ENCODE measurements around the gene TP73.

TP73 gene

DNA sequence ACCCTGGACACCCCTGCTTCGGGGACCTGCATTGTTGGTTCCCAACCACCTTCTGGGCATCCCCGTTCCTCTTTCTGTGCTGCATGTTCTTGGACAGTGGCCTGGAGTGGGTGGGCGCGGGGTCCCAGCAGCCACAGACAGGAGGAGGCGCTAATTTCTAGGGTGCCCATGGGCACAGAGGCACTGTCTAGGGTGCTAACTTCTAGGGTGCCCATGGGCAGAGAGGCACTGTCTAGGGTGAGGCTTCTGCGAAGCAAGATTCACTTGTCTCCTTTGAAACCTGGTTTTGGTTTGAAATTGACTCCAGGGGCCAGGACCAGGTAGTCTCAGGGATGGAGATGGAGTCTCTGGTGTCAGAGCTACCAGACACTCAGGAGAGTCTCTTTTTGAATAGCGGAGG lies 40.2 kb upstream of the TP73 start:
- no peak overlapping the region for H2AFZ ChIP-seq (ENCODE audit: low read depth)
- H3K27me3 ChIP-seq (ENCODE audit: insufficient read depth, low read depth), result peaks cover 94% of the 10 kb centered on the region
- no peaks in the 10 kb centered on the region for H3K4me1 ChIP-seq (ENCODE audit: low read depth, poor library complexity, severe bottlenecking)
- H4K20me1 ChIP-seq (ENCODE audit: insufficient read depth), result no peaks in the 10 kb centered on the region
- TF ChIP-seq, protein P1, sequence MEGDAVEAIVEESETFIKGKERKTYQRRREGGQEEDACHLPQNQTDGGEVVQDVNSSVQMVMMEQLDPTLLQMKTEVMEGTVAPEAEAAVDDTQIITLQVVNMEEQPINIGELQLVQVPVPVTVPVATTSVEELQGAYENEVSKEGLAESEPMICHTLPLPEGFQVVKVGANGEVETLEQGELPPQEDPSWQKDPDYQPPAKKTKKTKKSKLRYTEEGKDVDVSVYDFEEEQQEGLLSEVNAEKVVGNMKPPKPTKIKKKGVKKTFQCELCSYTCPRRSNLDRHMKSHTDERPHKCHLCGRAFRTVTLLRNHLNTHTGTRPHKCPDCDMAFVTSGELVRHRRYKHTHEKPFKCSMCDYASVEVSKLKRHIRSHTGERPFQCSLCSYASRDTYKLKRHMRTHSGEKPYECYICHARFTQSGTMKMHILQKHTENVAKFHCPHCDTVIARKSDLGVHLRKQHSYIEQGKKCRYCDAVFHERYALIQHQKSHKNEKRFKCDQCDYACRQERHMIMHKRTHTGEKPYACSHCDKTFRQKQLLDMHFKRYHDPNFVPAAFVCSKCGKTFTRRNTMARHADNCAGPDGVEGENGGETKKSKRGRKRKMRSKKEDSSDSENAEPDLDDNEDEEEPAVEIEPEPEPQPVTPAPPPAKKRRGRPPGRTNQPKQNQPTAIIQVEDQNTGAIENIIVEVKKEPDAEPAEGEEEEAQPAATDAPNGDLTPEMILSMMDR (conservative IDR thresholded peaks at IDR 0.05; ENCODE audit: low read depth, low read length), result no peak
- H3K4me2 ChIP-seq, result no peak overlapping the region
- no peak overlapping the region for H3K4me3 ChIP-seq (IDR thresholded peaks at IDR 0.05; ENCODE audit: insufficient read depth, low read depth, low read length)
- H3K79me2 ChIP-seq (ENCODE audit: insufficient read depth, low read depth), result no peaks in the 10 kb centered on the region
- H3K27ac ChIP-seq, result no peak overlapping the region
- no peaks in the 10 kb centered on the region for H3K36me3 ChIP-seq (ENCODE audit: insufficient read depth)
- H3K9ac ChIP-seq, result no peak overlapping the region

DNA sequence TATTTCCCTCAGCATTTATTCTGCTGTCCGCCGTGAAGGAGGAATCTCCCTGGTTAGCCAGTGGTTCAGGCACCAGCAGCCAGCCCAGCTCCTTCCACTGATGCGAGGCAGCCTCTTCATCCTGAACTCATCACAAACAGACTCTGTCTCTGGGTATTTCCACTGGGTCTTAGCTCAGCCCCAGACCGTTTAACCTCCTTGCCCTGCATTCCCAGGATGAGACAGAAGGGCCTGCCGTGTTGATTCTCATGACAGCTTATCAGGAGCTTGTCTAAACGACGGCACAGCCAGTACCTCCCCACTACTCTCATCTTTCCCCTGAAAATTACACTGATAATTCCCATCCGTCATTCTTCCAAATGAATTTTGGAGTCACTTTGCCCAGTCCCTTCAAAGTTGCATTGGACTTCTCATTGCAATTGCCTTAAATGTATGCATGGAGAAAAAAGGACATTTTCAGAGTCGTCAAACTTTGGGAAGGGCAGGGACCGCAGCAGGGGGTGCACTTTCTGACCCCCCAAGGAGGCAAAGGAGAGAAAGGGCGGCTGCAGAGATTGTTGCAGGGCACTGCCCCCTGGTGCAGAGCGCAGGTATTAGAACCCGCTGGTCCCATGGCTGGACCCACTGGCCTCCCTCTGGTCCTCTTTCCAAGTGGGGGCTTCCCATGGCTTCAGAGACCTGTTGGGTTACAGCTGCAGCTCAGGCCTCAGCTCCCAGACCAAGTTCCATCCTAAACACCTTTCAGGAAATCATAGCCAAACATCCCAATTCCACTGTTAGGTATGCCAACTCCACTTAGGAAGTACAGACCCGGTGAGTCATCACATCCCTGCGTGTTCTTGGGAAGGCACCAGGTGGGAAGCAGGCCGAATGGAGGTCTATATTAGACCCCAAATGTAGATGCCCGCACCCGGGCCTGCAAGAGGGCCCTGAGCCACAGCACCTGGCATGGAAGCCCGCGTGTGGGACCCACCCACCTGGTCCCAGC lies 37.3 kb upstream of the TP73 start:
- H3K79me2 ChIP-seq (ENCODE audit: insufficient read depth, low read depth), result no peaks in the 10 kb centered on the region
- no peak overlapping the region for H3K27ac ChIP-seq
- H4K20me1 ChIP-seq (ENCODE audit: insufficient read depth), result no peaks in the 10 kb centered on the region
- H3K36me3 ChIP-seq (ENCODE audit: insufficient read depth), result no peaks in the 10 kb centered on the region
- no peak overlapping the region for H3K9ac ChIP-seq
- no peak overlapping the region for H3K4me3 ChIP-seq (IDR thresholded peaks at IDR 0.05; ENCODE audit: insufficient read depth, low read depth, low read length)
- no peak overlapping the region for H3K4me2 ChIP-seq
- peaks cover 90% of the 10 kb centered on the region for H3K27me3 ChIP-seq (ENCODE audit: insufficient read depth, low read depth)
- H2AFZ ChIP-seq (ENCODE audit: low read depth), result no peak overlapping the region
- H3K4me1 ChIP-seq (ENCODE audit: low read depth, poor library complexity, severe bottlenecking), result no peaks in the 10 kb centered on the region
- TF ChIP-seq, protein P1 (conservative IDR thresholded peaks at IDR 0.05; ENCODE audit: low read depth, low read length), result peak; percentile 65

DNA sequence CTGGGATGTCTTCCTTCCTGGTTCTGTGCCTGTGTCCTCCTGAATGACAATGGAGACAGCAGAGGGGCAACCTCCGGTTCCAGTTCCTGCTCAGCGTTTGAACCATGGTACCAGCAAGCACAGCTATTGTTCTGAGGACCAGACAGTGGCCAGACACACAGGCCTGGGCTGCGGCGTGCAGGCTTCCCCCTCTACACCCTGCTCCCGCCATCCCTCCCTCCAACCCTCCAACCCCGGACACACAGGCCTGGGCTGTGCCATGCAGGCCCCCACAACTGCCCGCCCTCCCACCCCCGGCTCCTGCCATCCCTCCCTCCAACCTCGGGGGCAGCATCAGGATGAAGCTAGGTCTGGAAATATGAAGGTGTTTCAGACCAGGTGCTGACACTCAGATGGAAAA lies 35.5 kb upstream of the TP73 start:
- TF ChIP-seq, protein P1 (conservative IDR thresholded peaks at IDR 0.05; ENCODE audit: low read depth, low read length), result no peak
- Histone ChIP-seq H4K20me1 (ENCODE audit: insufficient read depth) (no peaks in the 10 kb centered on the region), H3K4me3 (IDR thresholded peaks at IDR 0.05; ENCODE audit: insufficient read depth, low read depth, low read length) (no peak overlapping the region), H3K79me2 (ENCODE audit: insufficient read depth, low read depth) (no peaks in the 10 kb centered on the region), H3K4me1 (ENCODE audit: low read depth, poor library complexity, severe bottlenecking) (no peaks in the 10 kb centered on the region), H2AFZ (ENCODE audit: low read depth) (no peak overlapping the region), H3K9ac (no peak overlapping the region), H3K4me2 (no peak overlapping the region), H3K27me3 (ENCODE audit: insufficient read depth, low read depth) (peaks cover 84% of the 10 kb centered on the region), H3K36me3 (ENCODE audit: insufficient read depth) (no peaks in the 10 kb centered on the region), H3K27ac (no peak overlapping the region)

DNA sequence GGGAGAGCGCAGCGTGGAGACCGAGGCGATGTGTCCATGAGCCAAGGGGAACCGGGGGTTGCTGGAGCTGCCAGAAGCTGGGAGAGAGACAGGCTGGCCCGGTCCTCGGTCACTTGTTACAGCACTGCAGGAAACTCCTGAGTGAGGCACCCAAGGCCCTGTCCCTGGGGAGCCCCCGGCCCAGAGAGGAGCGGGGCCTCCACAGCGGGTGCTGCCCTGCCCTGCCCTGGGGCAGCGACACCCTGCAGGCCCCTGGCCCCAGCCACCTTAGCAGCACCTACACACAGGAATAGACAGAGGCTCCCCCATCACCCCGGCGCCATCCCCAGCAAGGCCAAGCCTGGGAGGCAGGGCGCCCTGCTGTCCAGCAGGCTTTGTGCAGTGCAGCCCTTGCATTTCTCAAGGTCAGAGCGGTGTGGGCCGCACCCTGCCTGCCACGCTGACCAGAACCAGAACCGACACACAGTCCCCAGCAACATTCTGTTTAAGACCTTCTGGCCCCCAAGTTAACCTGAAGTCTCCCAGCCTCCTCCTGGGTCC lies 34.4 kb upstream of the TP73 start:
- TF ChIP-seq, protein P1 (conservative IDR thresholded peaks at IDR 0.05; ENCODE audit: low read depth, low read length), result no peak
- Histone ChIP-seq H3K4me2 (no peak overlapping the region), H3K9ac (no peak overlapping the region), H3K79me2 (ENCODE audit: insufficient read depth, low read depth) (no peaks in the 10 kb centered on the region), H2AFZ (ENCODE audit: low read depth) (no peak overlapping the region), H3K36me3 (ENCODE audit: insufficient read depth) (no peaks in the 10 kb centered on the region), H3K4me1 (ENCODE audit: low read depth, poor library complexity, severe bottlenecking) (no peaks in the 10 kb centered on the region), H4K20me1 (ENCODE audit: insufficient read depth) (no peaks in the 10 kb centered on the region), H3K4me3 (IDR thresholded peaks at IDR 0.05; ENCODE audit: insufficient read depth, low read depth, low read length) (no peak overlapping the region), H3K27ac (no peak overlapping the region), H3K27me3 (ENCODE audit: insufficient read depth, low read depth) (peaks cover 74% of the 10 kb centered on the region)

Measured in KMS-11 (cell line).